GM18870 (cell line): ENCODE results near the gene LIPG.
A peak's percentile ranks its signal among the peaks of the same experiment; 100 is the strongest.
"Not testable (repeated sequence)": the region's sequence is repeated elsewhere in the genome, so short reads cannot be mapped to it uniquely, and the experiment has no call there.

Experiments used
- ATAC-seq: cut with Tn5 transposase; IDR thresholded peaks from one replicate; pipeline ENCODE4 v1.9.1; 2021; ENCODE audit warnings: moderate library complexity; ENCODE audit not compliant: unreplicated experiment

LIPG gene

DNA sequence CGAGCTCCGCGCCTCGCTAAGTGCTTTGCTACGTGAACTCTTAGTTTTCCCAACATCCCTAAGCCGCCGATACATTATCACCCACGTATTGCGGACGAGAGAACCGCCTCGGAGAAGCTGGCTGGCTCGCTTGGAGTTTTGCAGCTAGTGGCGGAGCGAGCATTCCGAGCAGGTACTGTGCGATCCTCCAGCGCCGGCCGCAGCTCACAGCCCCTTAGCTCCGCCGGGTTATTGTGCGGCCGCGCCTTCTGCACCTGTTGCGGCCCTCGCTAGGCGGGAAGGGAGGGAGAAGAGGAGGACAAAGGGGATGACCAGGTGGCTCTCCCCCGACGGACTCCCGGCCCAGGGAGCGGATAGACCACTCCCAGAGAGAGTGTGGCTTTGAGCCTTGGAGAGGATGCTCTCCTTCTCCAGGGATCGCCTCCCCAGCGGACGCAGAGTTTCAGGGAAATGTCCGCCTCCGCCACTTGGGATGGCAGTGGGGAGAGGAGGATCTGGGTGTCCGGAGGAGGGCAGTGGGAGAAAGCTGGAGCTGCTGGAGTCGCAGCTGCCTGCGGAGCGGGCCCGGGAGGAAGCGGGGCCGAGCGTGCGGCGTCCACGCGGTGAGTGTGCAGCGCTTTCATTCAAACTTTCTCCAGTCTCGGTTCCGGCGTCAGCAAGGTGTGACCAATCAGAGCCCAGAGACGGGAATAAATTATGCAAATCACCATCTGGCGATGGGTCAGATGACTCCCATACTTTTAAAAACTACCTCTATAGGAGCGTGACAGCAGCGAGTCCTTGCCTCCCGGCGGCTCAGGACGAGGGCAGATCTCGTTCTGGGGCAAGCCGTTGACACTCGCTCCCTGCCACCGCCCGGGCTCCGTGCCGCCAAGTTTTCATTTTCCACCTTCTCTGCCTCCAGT lies at the start of gene LIPG:
Gene LIPG, plus strand, starts transcription at position 769 of the 905 bp plus-strand sequence. CDS start 252 bp downstream, outside the sequence.
- peak; percentile 65 for ATAC-seq

DNA sequence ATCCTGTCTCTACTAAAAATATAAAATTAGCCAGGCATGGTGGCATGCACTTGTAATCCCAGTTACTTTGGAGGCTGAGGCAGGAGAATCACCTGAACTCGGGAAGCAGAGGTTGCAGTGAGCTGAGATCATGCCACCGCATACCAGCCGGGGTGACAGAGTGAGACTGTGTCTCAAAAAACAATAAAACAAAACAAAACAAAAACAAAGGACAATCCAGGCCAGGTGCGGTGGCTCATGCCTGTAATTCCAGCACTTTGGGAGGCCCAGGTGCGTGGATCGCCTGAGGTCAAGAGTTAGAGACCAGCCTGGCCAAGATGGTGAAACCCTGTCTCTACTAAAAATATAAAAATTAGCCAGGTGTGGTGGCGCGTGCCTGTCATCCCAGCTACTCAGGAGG lies 49.0 kb upstream of the LIPG start:
- not testable (repeated sequence) for ATAC-seq

DNA sequence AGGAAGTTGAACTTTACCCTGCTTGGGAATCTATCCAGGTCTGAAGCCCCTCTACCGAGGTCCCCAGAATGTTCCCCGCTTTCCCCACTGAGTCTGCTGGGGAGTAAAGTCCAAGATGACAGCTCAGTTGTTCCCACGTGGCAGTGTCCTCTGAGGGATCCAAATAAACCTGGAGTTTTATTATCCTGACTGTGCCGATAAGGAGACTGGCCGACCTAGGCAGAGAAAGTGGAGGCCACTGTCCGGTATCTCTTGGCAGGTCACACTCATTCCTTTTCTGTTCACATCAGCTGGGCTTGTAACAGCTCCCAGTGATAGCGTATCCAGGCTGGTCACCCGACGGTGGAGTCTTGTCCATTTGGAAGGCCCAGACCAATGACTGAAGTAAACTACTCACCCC lies 47.3 kb upstream of the LIPG start:
- no peak for ATAC-seq

DNA sequence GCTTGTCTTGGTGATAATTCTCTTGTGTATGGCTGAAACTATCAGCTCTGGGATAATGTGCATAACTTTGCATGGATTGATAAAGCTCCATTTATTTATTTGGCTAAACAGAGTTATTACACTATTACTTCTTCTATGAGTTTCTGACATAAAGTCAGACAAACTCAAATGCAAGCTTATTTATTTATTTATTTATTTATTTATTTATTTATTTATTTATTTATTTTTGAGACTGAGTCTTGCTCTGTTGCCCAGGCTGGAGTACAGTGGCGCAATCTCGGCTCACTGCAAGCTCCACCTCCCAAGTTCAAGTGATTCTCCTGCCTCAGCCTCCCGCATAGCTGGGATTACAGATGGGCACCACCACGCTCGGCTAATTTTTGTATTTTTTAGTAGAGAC lies 46.9 kb upstream of the LIPG start:
- ATAC-seq = not testable (repeated sequence)

DNA sequence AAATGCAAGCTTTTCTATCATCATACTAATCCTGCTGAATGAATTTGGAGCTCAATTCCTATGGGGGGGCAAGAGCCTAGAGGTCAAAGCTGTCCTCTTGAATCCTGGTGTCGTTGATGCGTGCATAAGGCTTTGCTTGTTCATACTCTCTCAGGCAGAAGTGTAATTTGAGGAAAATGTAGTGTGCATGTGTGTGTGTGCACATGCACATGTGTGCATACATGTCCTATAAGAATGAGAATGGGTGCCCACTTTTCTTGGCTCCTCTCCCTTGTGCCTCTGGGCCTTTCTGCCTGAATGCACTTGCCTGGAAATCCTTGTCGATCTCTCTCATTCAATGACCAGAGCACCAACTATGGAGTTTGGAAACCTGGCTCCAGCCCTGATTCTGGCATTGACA lies 46.3 kb upstream of the LIPG start:
- ATAC-seq = no peak

DNA sequence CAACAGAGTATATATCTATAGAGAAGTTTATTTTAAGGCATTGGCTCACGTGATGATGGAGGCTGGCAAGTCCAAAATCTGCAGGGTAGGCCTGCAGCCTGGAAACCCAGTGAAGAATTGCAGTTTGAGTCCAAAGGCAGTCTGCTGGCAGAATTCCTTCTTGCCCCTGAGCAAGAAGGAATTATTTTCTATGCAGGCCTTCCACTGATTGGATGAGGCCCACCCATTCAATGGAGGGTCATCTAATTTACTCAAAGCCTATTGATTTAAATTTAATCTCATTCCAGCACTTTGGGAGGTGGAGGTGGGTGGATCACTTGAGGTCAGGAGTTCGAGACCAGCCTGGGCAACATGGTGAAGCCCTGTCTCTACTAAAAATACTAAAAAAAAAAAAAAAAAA lies 44.4 kb upstream of the LIPG start:
- ATAC-seq = no peak

DNA sequence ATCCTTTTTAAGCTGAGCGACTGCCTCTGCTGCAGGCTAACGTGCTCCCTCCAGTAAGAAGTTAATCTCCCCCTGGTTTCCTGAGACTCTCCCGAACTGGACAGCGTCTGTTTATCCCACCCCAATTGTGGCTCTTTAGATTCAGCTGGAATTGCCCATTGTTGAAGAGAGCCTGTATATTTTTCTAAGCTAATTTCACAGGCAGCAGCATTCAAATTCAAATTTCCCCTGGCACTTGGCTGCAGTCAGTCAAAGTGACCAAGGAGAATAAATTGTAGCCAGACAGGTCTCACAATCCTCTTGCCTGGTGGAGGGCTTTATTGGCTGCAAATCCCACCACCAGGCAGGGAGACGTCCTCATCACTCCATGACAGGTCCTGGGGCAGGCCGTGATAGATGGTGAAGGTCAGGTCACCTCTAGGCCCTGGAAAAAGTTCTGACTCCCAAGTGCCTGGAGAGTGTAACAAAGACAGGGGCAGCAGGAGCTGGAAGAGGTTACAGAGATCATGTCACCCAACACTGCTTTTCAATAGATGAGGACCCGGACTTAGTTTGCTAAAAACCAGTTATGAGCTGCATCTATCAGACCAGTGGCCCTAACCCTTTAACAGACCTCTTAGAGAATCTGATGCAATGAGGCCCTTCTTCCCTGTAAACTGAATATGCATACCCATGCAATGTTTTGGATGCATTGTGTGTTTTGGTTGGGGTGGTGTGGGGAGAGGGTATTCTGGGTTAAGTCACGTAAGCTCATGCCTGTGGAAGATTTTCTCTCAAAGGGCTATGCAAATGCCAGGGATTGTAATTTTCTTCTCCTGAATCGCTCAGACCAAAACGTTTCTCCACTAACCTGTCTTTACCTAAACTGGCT lies 42.5 kb upstream of the LIPG start:
- ATAC-seq = no peak

DNA sequence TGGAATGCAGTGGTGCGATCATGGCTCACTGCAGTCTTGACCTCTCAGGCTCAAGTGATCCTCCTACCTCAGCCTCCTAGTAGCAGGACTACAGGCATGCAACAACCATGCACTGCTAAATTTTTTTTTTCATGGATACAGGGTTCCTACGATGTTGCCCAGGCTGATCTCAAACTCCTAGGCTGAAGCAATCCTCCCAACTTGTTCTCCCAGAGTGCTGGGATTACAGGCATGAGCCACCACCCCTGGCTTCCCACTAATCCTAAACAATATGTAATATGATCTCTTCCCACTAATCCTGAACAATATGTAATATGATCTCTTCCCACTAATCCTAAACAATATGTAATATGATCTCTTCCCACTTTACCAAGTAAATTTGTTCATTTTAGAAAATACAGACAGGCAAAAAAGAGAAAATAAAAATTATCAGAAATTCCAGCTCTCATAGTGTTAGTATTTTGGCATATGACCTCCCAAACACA lies 41.2 kb upstream of the LIPG start:
- ATAC-seq = no peak

DNA sequence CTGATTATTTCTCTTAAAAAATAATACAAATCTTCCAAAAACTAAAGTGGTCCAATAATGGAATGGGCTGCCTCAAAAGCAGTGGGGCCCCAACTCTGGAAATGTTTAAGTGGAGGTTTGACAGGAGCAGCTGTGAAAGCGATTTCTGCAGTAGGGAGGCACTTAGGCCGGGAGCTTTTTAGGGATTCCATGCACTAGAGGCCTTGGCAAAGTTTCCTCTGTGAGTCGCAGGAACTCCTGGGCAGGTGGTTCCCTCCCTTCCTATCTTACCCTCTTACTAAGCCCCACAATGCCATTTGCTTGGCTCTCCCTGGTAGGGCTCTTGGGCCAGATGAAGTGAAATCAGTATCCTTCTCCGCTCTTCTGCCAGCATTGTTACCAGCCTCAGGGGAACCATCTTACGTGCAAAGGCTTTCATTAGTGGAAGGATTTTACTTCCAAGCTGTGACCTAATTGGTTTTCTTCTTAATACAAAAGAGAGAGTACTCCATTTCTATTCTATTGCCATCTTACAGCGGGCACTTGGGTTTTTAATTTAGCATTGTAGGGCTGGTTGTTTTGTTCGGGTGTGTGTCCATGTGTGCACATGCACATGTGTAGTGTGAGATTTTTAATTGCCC lies 40.5 kb upstream of the LIPG start:
- no peak for ATAC-seq

DNA sequence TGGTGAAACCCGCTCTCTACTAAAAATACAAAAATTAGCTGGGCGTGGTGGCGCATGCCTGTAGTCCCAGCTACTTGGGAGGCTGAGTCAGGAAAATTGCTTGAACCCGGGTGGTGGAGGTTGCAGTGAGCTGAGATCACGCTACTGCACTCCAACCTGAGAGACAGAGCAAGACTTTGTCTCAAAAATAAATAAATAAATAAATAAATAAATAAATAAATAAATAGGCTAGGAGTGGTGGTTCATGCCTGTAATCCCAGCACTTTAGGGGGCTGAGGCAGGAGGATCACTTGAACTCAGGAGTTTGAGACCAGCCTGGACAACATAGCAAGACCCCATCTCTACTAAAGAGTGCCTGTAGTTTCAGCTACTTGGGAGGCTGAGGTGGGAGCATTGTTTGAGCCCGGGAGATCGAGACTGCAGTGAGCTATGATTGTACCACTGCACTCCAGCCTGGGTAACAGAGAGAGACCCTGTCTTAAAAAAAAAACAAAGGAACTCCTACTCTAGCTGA lies 38.2 kb upstream of the LIPG start:
- ATAC-seq = not testable (repeated sequence)

DNA sequence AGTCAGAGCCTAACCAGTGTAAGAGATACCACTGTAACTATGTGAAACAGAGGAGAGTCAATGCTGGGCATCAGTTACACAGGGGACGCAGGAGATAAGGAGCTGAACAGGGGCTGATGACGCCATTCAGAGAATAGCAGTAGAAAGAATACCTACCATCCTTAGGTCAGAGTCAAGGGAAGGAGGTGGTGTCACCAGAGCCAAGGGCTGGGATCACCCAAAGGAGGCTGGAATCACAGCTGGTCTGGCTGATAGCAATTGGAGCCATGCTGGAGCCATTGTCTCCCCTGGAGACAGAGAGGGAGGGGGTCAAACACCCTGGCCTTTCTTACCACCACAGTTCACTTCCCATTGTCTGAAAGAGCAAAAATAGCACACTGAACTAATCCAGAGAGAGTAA lies 37.5 kb upstream of the LIPG start:
- ATAC-seq = no peak

DNA sequence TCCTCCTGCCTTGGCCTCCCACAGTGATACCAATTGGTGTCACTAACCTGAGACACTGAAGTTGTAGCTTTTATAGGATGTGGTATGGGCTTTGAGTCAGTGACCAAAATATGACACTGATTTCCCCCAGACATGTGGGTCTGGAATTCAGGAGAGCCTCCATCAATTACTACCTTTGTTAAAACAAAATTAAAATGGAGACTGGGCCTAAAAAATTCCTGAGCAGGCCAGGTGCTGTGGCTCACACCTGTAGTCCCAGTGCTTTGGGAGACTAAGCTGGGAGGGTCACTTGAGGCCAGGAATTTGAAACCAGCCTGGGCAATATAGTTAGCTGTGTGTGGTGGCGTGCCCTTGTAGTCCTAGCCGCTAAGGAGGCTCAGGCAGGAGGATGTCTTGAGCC lies 36.9 kb upstream of the LIPG start:
- no peak for ATAC-seq

DNA sequence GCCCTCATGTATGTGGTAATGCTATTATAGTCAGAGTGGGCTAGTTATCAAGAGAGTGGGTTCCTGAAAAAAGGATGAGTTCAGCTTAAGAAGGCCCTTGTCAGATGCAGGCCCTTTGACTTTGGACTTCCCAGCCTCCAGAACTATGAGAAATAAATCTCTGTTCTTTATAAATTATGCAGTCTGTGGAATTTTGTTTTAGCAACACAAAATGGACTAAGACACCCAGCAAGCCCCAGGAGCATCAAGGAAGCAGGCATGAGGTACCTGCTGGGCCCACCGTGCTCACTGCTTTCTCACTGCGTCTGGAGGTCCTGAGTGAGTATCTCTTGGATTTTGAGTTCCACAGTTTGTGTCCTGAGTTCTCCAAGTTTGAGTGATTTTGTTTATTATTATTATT lies 35.9 kb upstream of the LIPG start:
- no peak for ATAC-seq

DNA sequence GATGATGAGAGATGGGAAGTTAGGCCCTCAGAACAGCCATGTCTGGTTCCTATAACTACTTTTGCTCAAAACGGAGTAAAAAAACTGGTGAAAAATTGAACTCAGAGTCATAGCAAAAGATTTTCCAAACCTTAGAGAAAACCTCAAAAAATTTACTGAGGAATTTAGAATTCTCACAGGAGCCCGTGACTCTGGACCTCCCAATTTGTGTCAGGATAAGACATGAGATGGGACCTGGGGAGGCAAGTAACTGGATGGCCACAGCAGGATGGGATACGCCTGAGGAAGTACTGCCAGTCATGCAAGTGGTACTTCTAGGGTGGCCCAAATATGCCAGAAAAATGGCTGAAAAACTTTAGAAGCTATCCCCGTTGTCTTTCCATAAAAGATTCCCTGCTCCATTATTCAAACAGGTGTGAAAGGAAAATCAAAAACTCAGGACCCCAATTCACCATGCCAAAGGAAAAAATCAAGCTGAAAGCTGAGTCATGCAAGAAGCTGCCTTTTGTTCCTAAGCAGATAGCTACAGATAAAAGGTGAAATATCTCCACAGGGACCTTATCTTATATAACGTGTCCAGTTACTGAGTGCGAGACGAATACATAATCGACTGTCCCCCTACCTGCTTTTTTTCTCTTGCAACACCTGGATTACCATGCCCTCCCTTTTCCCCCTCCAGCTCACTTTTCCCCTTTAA lies 34.1 kb upstream of the LIPG start:
- no peak for ATAC-seq

DNA sequence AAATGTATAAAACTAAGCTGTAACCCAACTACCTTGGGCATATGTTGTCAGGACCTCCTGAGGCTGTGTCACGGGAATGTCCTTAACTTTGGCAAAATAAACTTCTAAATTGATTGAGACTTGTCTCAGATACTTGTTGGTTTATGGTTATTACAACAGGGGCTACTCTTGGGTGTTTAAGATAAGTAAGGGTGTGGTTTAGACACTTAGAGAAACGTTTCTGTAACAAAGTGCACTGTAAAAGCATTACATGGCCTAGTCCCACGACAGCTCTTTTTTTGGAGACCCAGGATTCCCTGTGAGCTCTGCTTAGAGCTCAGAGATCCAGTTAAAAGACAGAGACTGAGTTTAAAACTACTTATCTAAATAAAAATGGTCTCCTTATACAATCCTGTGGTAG lies 32.3 kb upstream of the LIPG start:
- no peak for ATAC-seq

DNA sequence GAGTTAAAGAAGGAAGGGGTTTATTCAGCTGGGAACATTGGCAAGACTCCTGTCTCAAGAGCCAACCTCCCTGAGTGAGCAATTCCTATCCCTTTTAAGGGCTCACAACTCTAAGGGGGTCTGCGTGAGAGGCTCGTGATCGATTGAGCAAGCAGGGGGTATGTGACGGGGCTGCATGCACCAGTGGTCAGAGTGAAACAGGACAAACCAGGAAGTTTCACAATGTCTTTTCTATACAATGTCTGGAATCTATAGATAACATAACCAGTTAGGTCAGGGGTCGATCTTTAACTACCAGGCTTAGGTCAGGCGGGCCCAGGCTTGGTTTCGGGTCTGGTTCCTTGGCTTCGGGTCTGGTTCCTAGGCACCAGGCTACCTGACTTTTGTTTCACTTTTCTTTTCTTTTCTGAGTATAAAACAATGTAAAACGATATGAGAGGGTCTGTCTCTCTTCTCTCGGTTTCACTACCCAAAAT lies 30.1 kb upstream of the LIPG start:
- ATAC-seq = no peak

DNA sequence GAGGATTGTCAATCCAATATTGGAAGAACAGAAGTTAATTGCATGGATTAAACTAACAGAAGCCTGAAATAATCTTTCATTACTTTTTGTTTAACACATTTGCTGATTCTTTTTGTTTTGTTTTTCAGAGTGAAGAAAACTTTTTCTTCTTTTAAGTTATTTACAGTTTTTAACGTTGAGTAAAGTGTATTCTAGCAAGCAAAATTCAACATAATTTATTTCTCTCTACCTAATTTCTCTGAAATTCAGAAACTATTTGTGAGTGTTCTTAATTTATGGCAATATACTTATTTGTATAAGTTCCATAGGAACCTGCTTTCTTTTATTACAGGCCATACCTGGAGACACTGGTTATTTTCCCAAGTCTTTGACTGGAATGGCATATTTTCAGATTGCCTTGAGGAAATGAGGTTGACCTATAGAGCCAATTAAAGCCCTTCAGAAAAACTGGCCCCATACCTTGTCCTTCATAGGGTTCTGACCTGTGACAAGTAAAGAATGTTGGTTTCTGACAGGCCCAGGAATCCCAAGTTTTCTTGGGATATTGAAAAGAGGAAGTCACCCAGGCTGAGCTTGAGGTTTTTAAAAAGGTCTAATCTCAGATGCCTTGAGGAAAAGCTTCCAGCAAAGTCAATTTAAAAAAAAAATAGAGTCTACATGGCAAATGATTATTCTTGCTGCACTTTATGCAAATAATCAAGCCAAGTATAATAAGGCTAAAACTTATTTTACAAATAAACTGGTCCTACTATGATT lies 26.8 kb upstream of the LIPG start:
- ATAC-seq = no peak

DNA sequence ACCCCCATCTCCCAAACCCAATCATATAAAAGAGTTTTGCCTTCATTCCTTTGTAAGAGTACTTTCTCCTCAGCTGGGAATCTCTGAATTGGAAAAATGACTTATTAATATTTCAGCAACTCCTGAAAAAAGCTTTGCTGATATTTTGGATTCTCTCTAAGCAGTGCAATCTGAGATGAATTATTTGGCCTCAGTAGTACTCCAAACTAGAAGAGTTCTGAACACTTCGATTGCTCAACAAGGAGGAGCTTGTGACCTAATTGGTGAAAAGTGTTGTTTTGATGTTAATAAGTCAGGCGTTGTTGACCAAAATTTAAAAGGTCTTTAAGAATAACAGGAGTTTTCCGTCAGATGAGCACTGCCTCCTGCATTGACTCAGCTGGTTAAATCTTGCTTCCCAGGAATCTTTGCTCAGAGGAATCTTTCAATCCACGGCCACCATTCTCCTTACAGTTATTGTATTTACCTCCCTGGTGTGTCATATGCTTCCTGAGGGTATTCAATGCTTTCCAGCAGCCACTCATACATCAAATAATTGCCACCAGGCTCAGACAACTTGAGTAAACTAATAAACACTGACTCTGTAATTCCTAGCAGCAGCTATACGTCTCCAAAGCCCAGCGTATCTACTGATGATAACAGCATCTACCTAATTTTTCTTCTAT lies 24.5 kb upstream of the LIPG start:
- ATAC-seq = no peak

DNA sequence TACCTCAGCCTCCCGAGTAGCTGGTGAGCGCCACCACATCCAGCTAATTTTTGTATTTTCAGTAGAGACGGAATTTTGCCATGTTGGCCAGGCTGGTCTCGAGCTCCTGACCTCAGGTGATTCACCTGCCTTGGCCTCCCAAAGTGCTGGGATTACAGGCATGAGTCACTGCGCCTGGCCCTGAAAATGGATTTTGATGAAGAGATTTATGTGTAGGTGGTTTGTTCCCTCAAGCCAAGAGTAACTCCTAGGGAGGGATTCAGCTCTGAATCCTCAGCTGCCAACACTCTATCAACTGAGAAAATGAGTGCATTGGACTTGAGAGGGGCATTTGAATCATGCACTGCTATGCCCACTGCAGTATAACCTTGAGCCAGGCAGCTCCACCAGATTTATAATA lies 17.5 kb upstream of the LIPG start:
- no peak for ATAC-seq
